Spinal cord (tissue), 10 donors: ENCODE data around the gene WSCD1. TPM values are rescaled to one million over a fixed set of nuclear protein-coding genes. Genes with fewer than 3 reads are reported as not detected.

Experiments
- DNase-seq, 6 donors: peaks; one replicate each; pipeline versions ENCODE4 v3.0.0 to v3.0.0-alpha.2; 2013 to 2015; ENCODE audit warnings: low spot score in 6 of 6, low read depth in 4 of 6
- H3K27ac ChIP-seq: one replicate; pipeline ENCODE4 v1.5.1; 2013; ENCODE audit warnings: low read depth, low read length, control low read depth
- H3K27me3 ChIP-seq: one replicate; pipeline ENCODE4 v1.6.1; 2013; ENCODE audit warnings: low read length; ENCODE audit not compliant: control insufficient read depth, insufficient read depth
- H3K36me3 ChIP-seq: one replicate; pipeline ENCODE4 v1.6.1; 2013; ENCODE audit warnings: low read length; ENCODE audit not compliant: control insufficient read depth, insufficient read depth
- H3K4me1 ChIP-seq: one replicate; pipeline ENCODE4 v1.6.1; 2013; ENCODE audit warnings: low read length; ENCODE audit not compliant: control insufficient read depth, insufficient read depth
- H3K4me3 ChIP-seq: one replicate; pipeline ENCODE4 v1.5.1; 2013; ENCODE audit warnings: low read depth, low read length, control low read depth
- H3K9me3 ChIP-seq: one replicate; pipeline ENCODE4 v1.6.1; 2013; ENCODE audit warnings: low read length; ENCODE audit not compliant: control insufficient read depth, insufficient read depth
- WGBS: methylation state at CpG from one replicate; pipeline ENCODE4 v1.1.5; 2013; ENCODE audit warnings: missing lambda C conversion rate; ENCODE audit not compliant: insufficient coverage; 5-methylcytosine and 5-hydroxymethylcytosine counted together
- long read RNA-seq, 4 donors: transcript quantifications; one replicate each; lab custom pipeline, GENCODE V29; 2026
- polyA plus RNA-seq, 2 donors: library from polyadenylated mRNA; unstranded; fragments of 120-200 nt; gene quantifications; one replicate each; pipeline ENCODE4 v1.2.1, GENCODE V29; 2013; ENCODE audit not compliant: insufficient read length in 2 of 2
- total RNA-seq, 2 donors: library from RNA; depleted of rRNA in 1 of 2; stranded (reverse); fragments of 120-200 nt in 1 of 2; fragments of >200 nt in 1 of 2; gene quantifications; one replicate each; pipeline versions ENCODE4 v1.2.3 to v1.2.4, GENCODE V29; 2013 to 2014
- donor health status: healthy.

The WSCD1 gene
- total RNA-seq (10 to 100 TPM; 24.1 to 28.3 TPM), polyA plus RNA-seq (10 to 100 TPM; 63.6 to 69.2 TPM)
- long read RNA-seq, donor 1, full-length matches to known transcripts = 14 of 38 reads
- long read RNA-seq, donor 1, partial matches to known transcripts = 24 of 38 reads
- long read RNA-seq, donor 1, other reads (novel, unspliced or antisense) = 0 of 38 reads
- long read RNA-seq, donor 2, full-length matches to known transcripts = 8 of 30 reads
- long read RNA-seq, donor 2, partial matches to known transcripts = 22 of 30 reads
- long read RNA-seq, donor 2, other reads (novel, unspliced or antisense) = 0 of 30 reads
- long read RNA-seq, donor 3, full-length matches to known transcripts = 7 of 7 reads
- long read RNA-seq, donor 3, partial matches to known transcripts = 0 of 7 reads
- long read RNA-seq, donor 3, other reads (novel, unspliced or antisense) = 0 of 7 reads
- long read RNA-seq, donor 4 = 0 reads

GRCh38 chr17:6069539-6070429, at the start of gene WSCD1:
Gene WSCD1 (plus strand): TSS chr17:6070379. CDS start chr17:6080659, 10,280 bp downstream.
- H3K4me1 ChIP-seq = peaks cover 50% of the 10 kb centered on the region
- H3K27ac ChIP-seq = peak within 1 kb of the TSS; percentile 66
- H3K9me3 ChIP-seq = no peaks in the 10 kb centered on the region
- H3K36me3 ChIP-seq = peaks cover 5% of the 10 kb centered on the region
- WGBS = 6% methylated on average over 67 of the region's 71 CpGs
- DNase-seq = peak in 3 of 6 donors; percentile 33 to 82 (median 77)
- H3K4me3 ChIP-seq = peak within 1 kb of the TSS; percentile 63
- H3K27me3 ChIP-seq = no peaks in the 10 kb centered on the region

GRCh38 chr17:6021011-6021400, 49.2 kb upstream of the WSCD1 start:
- H3K9me3 ChIP-seq = no peaks in the 10 kb centered on the region
- no peak overlapping the region for H3K27ac ChIP-seq
- H3K36me3 ChIP-seq = no peaks in the 10 kb centered on the region
- DNase-seq = no peak
- H3K4me3 ChIP-seq = no peak overlapping the region
- no peaks in the 10 kb centered on the region for H3K27me3 ChIP-seq
- 76% methylated on average over 2 of the region's 5 CpGs for WGBS
- H3K4me1 ChIP-seq = no peaks in the 10 kb centered on the region

GRCh38 chr17:6021627-6022026, 48.6 kb upstream of the WSCD1 start:
- no peak for DNase-seq
- Histone ChIP-seq H3K4me1 (no peaks in the 10 kb centered on the region), H3K27ac (no peak overlapping the region), H3K36me3 (no peaks in the 10 kb centered on the region), H3K9me3 (no peaks in the 10 kb centered on the region), H3K4me3 (no peak overlapping the region), H3K27me3 (no peaks in the 10 kb centered on the region)
- 88% methylated on average over 7 of the region's 9 CpGs for WGBS

- WGBS = 33% methylated on average over 1 of the region's 6 CpGs
- H3K27ac ChIP-seq = no peak overlapping the region
- H3K27me3 ChIP-seq = no peaks in the 10 kb centered on the region
Measured at GRCh38 chr17:6023036-6023831, 46.9 kb upstream of the WSCD1 start.

GRCh38 chr17:6024576-6024975, 45.6 kb upstream of the WSCD1 start:
- no peak for DNase-seq
- Histone ChIP-seq H3K4me3 (no peak overlapping the region), H3K27ac (no peak overlapping the region), H3K27me3 (no peaks in the 10 kb centered on the region), H3K36me3 (no peaks in the 10 kb centered on the region), H3K4me1 (peaks cover 5% of the 10 kb centered on the region), H3K9me3 (no peaks in the 10 kb centered on the region)
- WGBS = 77% methylated on average over 1 of the region's 6 CpGs

More at GRCh38 chr17:6023036-6023831, 46.9 kb upstream of the WSCD1 start:
- no peaks in the 10 kb centered on the region for H3K9me3 ChIP-seq
- peaks cover 5% of the 10 kb centered on the region for H3K4me1 ChIP-seq
- H3K4me3 ChIP-seq = no peak overlapping the region
- DNase-seq = peak in 1 of 6 donors; percentile 78
- no peaks in the 10 kb centered on the region for H3K36me3 ChIP-seq

- Histone ChIP-seq H3K4me3 (no peak overlapping the region), H3K27ac (no peak overlapping the region), H3K4me1 (peaks cover 5% of the 10 kb centered on the region), H3K9me3 (no peaks in the 10 kb centered on the region), H3K36me3 (no peaks in the 10 kb centered on the region), H3K27me3 (no peaks in the 10 kb centered on the region)
- DNase-seq = peak in 3 of 6 donors; percentile 25 to 70 (median 36)
- 65% methylated on average over 11 of the region's 12 CpGs for WGBS
Measured at GRCh38 chr17:6027342-6028024, 42.7 kb upstream of the WSCD1 start.

- 85% methylated on average over 6 of the region's 10 CpGs for WGBS
- peak in 1 of 6 donors; percentile 41 for DNase-seq
Measured at GRCh38 chr17:6028294-6028693, 41.9 kb upstream of the WSCD1 start.

GRCh38 chr17:6035801-6036394, 34.3 kb upstream of the WSCD1 start:
- 67% methylated on average over 6 of the region's 7 CpGs for WGBS
- Histone ChIP-seq H3K27me3 (no peaks in the 10 kb centered on the region), H3K9me3 (no peaks in the 10 kb centered on the region), H3K36me3 (no peaks in the 10 kb centered on the region), H3K4me3 (no peak overlapping the region), H3K4me1 (peaks cover 7% of the 10 kb centered on the region), H3K27ac (no peak overlapping the region)
- peak in 2 of 6 donors; percentile 26 to 70 for DNase-seq

More at GRCh38 chr17:6028294-6028693, 41.9 kb upstream of the WSCD1 start:
- no peaks in the 10 kb centered on the region for H3K36me3 ChIP-seq
- no peak overlapping the region for H3K4me3 ChIP-seq
- no peak overlapping the region for H3K27ac ChIP-seq
- H3K9me3 ChIP-seq = no peaks in the 10 kb centered on the region
- no peaks in the 10 kb centered on the region for H3K27me3 ChIP-seq
- H3K4me1 ChIP-seq = peaks cover 5% of the 10 kb centered on the region
